ENCODE data around the gene DCST1. TPM values are rescaled to one million over a fixed set of nuclear protein-coding genes. Genes with fewer than 3 reads are reported as not detected.

The DCST1 gene
- total and polyA plus RNA-seq, 2 of the 13 experiments (the other 11 are each of a cell fraction or from before 2014, with no cell fraction given): 0.04 TPM; not detected in 1

GRCh38 chr1:155061381-155062150 is 27.9 kb downstream of the DCST1 start (continued):
- TF ChIP-seq ZBTB7A (CRISPR knock-in tag; IDR thresholded peaks at IDR 0.05) (0 out of 2 replicates have a peak, but pooled peaks have one; percentile 36), KDM3A (CRISPR knock-in tag; IDR thresholded peaks at IDR 0.05; ENCODE audit: low read depth) (0 out of 2 replicates have a peak, but pooled peaks have one; percentile 46), ZNF572 (CRISPR knock-in tag; IDR thresholded peaks at IDR 0.05) (0 out of 2 replicates have a peak, but pooled peaks have one; percentile 52), ZNF230 (CRISPR knock-in tag; IDR thresholded peaks at IDR 0.05) (0 out of 2 replicates have a peak, but pooled peaks have one; percentile 30), HMGXB4 (CRISPR knock-in tag; IDR thresholded peaks at IDR 0.05; ENCODE audit: borderline replicate concordance in 1 of 2, low read depth in 1 of 2) (peak in 1 of 2 experiments; percentile 47; a peak in 1 of 4 replicates), SRSF1 (optimal IDR thresholded peaks at IDR 0.05; ENCODE audit: low read depth, low read length) (peak; percentile 55), ZMYM4 (CRISPR knock-in tag; IDR thresholded peaks at IDR 0.05) (no peak), ZNF687 (CRISPR knock-in tag; IDR thresholded peaks at IDR 0.05) (peak; percentile 43), RAD21 (CRISPR knock-in tag; IDR thresholded peaks at IDR 0.05) (peak; percentile 93), RBM39 (IDR thresholded peaks at IDR 0.05; ENCODE audit: low read depth, low read length, poor library complexity, severe bottlenecking) (no peak), BHLHE40 (IDR thresholded peaks at IDR 0.05; ENCODE audit: low read length) (peak; percentile 21; the same call in 1 of the 2 replicates), SAP130 (CRISPR knock-in tag; IDR thresholded peaks at IDR 0.05; ENCODE audit: low read depth) (peak; percentile 31; the same call in 1 of the 2 replicates)
